Rectal smooth muscle tissue (tissue), 1 donor: ENCODE measurements around the gene CALB2.
"Not testable (repeated sequence)": the region's sequence is repeated elsewhere in the genome, so short reads cannot be mapped to it uniquely, and the experiment has no call there.

Source experiments
- H3K27ac ChIP-seq: one replicate; pipeline ENCODE4 v1.7.0; 2013; ENCODE audit warnings: low read depth, low read length, inconsistent platforms
- H3K27me3 ChIP-seq: one replicate; pipeline ENCODE4 v1.7.0; 2013; ENCODE audit warnings: low read length; ENCODE audit not compliant: control insufficient read depth, insufficient read depth
- H3K36me3 ChIP-seq: one replicate; pipeline ENCODE4 v1.7.0; 2013; ENCODE audit warnings: low read length; ENCODE audit not compliant: control insufficient read depth, insufficient read depth
- H3K4me1 ChIP-seq: one replicate; pipeline ENCODE4 v1.7.0; 2013; ENCODE audit warnings: low read length; ENCODE audit not compliant: control insufficient read depth, insufficient read depth
- H3K4me3 ChIP-seq: one replicate; pipeline ENCODE4 v1.7.0; 2013; ENCODE audit warnings: low read length
- H3K9ac ChIP-seq: one replicate; pipeline ENCODE4 v1.7.0; 2013; ENCODE audit warnings: low read length

CALB2 gene, protein sequence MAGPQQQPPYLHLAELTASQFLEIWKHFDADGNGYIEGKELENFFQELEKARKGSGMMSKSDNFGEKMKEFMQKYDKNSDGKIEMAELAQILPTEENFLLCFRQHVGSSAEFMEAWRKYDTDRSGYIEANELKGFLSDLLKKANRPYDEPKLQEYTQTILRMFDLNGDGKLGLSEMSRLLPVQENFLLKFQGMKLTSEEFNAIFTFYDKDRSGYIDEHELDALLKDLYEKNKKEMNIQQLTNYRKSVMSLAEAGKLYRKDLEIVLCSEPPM

DNA sequence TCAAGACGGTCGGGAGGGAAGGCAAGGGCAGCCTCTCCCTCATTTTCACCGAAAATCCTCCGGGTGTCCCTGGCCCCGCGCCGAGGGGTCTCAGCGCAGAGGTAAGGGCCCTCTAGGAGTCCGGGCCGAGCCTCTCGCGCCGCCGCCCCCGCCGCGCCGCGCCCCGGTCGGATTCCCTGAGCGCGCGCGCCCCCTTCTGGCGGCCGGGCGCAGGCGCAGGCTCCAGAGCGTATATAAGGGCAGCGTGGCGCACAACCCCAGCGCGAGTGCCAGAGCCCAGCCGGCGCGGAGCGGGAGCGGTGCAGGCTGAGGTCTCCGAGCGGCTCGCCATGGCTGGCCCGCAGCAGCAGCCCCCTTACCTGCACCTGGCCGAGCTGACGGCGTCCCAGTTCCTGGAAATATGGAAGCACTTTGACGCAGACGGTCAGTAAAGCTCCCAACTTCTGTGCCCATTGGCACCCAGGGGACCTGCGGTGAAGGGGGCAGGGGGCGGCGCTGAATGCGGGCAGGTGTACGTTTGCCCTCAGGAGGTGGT lies at the start of gene CALB2:
Gene CALB2 (plus strand): TSS at position 260 of the 535 bp plus-strand sequence. CDS start 70 bp downstream, at position 330.
- H3K4me1 ChIP-seq = no peaks in the 10 kb centered on the region
- H3K9ac ChIP-seq = no peak within 1 kb of the TSS
- no peaks in the 10 kb centered on the region for H3K36me3 ChIP-seq
- H3K27me3 ChIP-seq = peaks cover 2% of the 10 kb centered on the region
- H3K27ac ChIP-seq = no peak within 1 kb of the TSS
- peak within 1 kb of the TSS; percentile 54 for H3K4me3 ChIP-seq

DNA sequence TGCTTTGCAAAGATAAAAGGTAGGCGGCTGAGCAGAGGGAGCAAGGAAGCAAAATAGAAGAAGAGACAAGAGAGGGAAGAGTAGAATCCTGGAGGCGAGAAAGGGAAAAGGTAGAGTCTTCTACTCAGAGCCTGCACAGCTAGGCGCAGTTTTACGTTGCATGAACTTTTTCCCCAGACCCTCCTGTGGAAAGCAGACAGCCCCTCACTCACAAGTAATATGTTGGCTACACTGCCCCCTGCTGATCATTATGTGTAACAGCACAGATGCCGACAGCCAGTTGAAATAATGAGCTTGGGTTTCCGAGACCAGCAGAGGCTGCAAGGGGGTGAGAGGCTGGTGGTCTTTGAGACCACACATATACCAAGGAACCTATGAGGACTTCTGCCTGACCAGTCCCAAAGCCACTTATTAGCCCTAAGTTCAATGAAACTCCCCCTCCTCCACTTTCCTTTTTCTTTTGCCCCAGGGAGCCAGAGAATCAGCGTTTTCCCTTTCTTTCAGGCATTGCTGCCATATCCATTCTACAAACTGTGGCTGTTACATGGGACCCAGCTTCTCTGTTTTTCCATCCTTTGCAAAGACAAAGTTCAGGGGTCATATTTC lies 46.9 kb upstream of the CALB2 start:
- Histone ChIP-seq H3K36me3 (no peaks in the 10 kb centered on the region), H3K4me1 (no peaks in the 10 kb centered on the region), H3K4me3 (no peak overlapping the region), H3K27me3 (no peaks in the 10 kb centered on the region), H3K27ac (no peak overlapping the region), H3K9ac (no peak overlapping the region)

DNA sequence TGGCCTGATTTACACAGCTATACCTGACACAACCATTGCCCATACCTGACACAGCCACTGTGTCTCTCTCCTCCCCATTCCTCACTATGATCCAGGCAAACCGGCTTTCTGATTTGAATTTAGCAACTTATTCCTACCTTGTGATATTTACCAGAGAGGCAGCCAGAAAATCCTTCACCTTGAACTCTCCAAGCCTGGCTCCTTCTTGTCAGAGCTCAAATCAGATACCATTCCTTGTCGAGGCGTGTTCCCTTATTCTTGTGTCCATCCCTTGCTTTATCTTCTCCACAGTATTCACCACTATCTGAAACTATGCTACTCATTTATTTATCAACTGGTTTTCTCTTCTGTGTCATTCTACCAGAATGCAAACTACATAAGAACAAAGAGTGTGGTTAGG lies 44.9 kb upstream of the CALB2 start:
- not testable (repeated sequence) for H3K4me3 ChIP-seq, H3K9ac ChIP-seq, H3K27me3 ChIP-seq, H3K4me1 ChIP-seq, H3K36me3 ChIP-seq, H3K27ac ChIP-seq

DNA sequence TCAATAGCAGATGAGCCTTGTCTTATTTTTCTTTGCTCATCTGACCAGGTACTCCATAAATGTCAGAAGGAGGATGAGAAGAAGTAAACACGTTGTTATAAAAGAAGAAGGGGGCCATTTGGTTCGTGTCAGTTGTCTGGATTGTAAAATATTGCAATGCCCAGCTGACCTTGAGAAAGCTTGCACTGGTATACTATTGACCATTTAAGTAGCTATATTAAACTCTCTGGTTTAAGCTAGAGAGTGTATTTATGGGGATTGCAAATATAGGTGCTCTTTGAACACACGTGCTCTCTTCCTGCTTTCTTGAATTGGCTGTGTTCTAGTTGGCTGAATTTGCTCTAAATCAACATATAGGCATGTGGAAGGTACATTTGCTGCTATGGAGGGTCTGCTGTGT lies 43.3 kb upstream of the CALB2 start:
- no peaks in the 10 kb centered on the region for H3K27me3 ChIP-seq
- no peak overlapping the region for H3K4me3 ChIP-seq
- H3K36me3 ChIP-seq = no peaks in the 10 kb centered on the region
- no peak overlapping the region for H3K27ac ChIP-seq
- no peaks in the 10 kb centered on the region for H3K4me1 ChIP-seq
- no peak overlapping the region for H3K9ac ChIP-seq

DNA sequence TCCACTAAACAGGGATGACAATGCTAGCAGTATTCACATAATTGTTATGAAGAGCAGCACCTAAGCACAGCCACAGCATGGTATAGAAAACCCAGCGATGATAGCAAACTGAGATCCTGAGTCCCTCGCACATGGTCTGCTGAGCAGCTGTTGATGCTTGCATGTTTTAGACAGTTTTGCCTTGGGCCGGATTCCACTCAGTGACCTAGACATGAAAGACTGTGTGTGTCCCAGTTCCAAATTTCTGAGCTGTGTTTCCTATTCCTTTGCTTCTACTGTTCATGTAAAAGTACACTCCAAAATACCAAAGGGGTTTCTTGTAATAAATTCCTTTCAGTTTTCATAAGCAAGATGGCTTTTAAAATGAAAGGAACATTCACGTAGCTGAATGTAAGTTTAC lies 38.5 kb upstream of the CALB2 start:
- H3K4me1 ChIP-seq = no peaks in the 10 kb centered on the region
- H3K9ac ChIP-seq = no peak overlapping the region
- no peaks in the 10 kb centered on the region for H3K27me3 ChIP-seq
- no peak overlapping the region for H3K27ac ChIP-seq
- no peak overlapping the region for H3K4me3 ChIP-seq
- H3K36me3 ChIP-seq = no peaks in the 10 kb centered on the region

DNA sequence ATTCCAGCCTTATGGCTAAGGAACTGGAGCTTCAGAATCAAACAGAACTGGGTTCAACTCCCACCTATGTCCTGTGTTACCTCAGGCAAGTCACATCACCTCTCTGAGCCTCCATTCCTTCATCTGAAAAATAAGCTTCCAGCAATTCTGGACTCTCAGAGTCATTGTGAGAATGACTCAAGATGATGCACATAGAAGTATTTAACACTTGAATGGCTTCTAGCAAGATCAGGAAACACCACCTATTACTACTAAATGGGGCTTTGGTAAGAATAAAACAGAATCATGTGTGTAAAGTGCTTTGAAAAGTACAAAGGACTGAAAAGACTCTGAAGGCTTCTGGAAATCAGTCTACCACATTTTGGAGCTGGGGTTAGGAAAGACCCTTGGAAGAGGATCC lies 30.8 kb upstream of the CALB2 start:
- no peak overlapping the region for H3K9ac ChIP-seq
- H3K4me3 ChIP-seq = no peak overlapping the region
- no peaks in the 10 kb centered on the region for H3K36me3 ChIP-seq
- H3K27ac ChIP-seq = no peak overlapping the region
- H3K27me3 ChIP-seq = no peaks in the 10 kb centered on the region
- H3K4me1 ChIP-seq = no peaks in the 10 kb centered on the region

DNA sequence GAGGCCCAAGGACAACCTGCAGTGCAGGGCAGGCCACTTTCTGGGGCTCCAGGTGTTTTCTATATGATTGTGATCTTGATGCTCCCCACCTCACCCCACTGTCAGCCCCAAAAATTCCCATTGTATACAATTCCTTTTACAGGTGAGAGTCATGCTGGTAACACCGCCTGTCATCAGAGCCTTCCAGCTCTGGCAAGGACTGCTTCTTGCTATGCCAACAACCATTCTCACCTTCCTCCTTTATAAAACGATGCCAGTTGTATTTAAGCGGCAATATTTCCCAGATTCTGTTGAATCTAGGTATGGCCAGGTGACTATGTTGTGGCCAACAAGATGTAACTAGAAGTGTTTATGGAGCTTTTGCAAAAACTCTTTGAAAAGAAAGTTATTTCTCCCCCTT lies 30.4 kb upstream of the CALB2 start:
- no peak overlapping the region for H3K4me3 ChIP-seq
- no peaks in the 10 kb centered on the region for H3K36me3 ChIP-seq
- no peak overlapping the region for H3K27ac ChIP-seq
- no peak overlapping the region for H3K9ac ChIP-seq
- no peaks in the 10 kb centered on the region for H3K4me1 ChIP-seq
- H3K27me3 ChIP-seq = no peaks in the 10 kb centered on the region

DNA sequence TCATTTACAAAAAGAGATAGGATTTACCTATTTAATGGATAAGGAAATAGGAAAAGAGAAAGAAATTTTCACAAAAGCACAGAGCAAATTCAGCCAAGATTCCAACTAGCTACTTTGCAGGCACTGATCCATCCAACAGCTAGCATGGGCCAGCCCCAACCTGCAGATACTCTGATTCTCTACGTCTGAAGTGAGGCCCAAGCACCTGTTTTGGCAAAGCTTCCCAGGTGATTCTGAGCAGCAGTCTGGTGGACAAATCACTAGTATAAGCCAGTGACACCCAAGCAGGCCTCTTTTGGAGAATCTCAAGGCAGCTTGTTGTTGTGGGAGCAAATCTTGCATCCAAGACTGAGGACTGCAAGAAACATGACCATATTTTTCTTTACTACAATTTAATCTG lies 20.9 kb upstream of the CALB2 start:
- no peak overlapping the region for H3K27ac ChIP-seq
- H3K36me3 ChIP-seq = no peaks in the 10 kb centered on the region
- no peaks in the 10 kb centered on the region for H3K27me3 ChIP-seq
- H3K4me1 ChIP-seq = no peaks in the 10 kb centered on the region
- H3K4me3 ChIP-seq = no peak overlapping the region
- no peak overlapping the region for H3K9ac ChIP-seq

DNA sequence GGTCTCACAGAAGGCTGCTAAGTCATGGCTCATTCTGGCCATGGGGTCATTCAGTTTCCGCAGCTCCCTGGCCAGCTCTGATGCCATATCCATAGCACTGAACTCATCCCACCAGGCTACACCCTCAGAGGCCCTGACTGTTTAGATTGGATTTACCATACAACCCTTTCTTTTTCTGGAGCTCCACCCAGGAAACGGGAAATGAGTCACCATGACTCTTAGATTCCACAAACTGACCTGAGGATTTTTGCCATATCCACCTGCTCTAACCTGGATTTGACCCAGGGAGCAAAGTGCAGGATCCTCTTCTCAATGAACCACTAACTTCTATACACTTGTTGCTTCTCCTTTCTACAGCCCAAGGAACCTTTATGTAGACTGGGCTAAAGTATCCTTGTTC lies 20.3 kb upstream of the CALB2 start:
- H3K4me1 ChIP-seq = no peaks in the 10 kb centered on the region

DNA sequence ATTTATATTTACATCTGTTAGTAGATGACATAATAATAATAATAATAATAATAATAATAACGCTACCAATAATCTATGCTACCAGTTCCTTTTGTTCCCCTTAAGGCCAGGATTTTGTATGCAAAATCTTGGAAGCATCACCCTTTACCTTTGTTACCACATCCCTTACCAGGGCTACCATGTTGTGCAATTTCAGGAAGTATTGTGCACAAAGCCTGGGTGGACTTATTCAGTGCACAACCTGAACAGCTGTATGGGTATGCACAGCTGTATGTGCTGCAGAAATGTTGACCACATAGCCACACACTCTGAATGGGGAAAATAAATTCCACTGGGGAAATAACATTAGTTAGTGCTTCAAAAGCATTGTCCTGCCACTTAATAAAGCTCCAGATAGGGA lies 19.9 kb upstream of the CALB2 start:
- Histone ChIP-seq H3K4me3 (no peak overlapping the region), H3K9ac (no peak overlapping the region), H3K4me1 (no peaks in the 10 kb centered on the region), H3K36me3 (no peaks in the 10 kb centered on the region), H3K27me3 (no peaks in the 10 kb centered on the region), H3K27ac (no peak overlapping the region)

More for the DNA sequence above, 20.3 kb upstream of the CALB2 start:
- Histone ChIP-seq H3K27me3 (no peaks in the 10 kb centered on the region), H3K36me3 (no peaks in the 10 kb centered on the region), H3K9ac (no peak overlapping the region), H3K27ac (no peak overlapping the region), H3K4me3 (no peak overlapping the region)

DNA sequence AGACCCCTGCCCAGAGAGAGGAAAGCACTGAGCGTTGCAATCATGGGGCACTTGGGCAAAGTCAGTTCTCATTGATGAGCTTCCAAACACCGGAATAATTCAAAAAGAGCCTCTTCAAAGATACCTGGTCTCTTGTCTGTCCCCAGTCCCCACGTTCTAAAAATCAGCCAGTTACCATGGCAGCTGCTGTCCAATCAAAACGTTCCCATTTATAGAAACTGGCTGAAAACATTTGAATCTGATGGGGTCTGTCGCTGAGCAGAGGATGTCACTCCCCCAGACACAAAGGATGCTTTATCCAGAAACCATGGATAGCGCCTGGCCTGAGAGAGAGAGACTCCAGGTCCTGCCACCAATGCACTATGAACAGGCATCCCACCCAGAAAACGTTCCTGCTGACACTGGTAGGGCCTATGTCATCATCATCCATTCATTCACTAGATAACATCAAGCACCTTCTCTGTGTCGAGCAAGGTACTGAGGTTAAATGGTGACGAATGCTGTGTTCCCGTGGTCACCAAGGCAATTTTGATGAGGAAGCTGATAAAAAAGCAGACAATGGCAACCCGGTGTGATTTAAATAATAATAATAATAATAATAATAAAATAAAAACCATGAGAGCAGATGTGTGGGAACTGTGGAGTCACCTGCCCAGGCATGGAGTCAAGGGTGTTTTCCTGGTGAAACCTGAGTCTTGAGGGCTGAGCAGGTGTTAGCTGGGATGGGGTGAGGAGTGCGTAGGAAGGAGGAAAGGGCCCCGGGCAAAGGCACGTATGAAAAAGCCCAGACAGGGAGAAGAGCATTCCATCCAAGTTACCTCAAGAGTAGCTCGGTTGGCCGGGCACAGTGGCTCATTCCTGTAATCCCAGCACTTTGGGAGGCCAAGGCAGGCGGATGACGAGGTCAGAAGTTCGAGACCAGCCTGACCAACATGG lies 19.0 kb upstream of the CALB2 start:
- Histone ChIP-seq H3K36me3 (no peaks in the 10 kb centered on the region), H3K27ac (no peak overlapping the region), H3K27me3 (no peaks in the 10 kb centered on the region), H3K4me1 (no peaks in the 10 kb centered on the region), H3K4me3 (no peak overlapping the region), H3K9ac (no peak overlapping the region)

DNA sequence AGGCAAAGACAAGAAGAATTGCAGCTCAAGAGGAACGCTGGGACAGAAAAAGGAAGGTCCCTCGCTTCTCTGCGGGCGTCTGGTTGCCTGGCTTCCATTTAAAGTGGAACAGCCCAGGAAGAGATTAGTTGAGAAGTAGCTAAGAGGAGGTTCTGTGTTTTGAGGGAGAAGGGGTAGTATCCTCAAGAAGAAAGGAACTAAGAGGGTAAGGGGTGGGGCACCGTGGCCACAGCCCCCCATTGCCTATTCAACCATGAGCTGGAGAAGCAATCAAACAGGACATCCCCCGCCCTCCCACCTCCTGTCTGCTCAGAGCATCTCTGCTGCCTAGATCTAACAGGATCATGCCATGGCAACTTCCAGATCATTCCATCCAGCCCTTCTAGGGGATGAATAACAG lies 18.1 kb upstream of the CALB2 start:
- Histone ChIP-seq H3K27me3 (no peaks in the 10 kb centered on the region), H3K4me3 (no peak overlapping the region), H3K36me3 (no peaks in the 10 kb centered on the region), H3K4me1 (no peaks in the 10 kb centered on the region), H3K27ac (no peak overlapping the region), H3K9ac (no peak overlapping the region)
